ENCODE measurements around the gene FAF1.

GRCh38 chr1:50973255-50973654 is 13.2 kb upstream of the FAF1 start:
- TF ChIP-seq CTCF (conservative IDR thresholded peaks at IDR 0.05 in 1 of 2, IDR thresholded peaks at IDR 0.05 in 1 of 2; ENCODE audit: low read depth in 1 of 2, low read length in 2 of 2) (no peak), EZH2 (IDR thresholded peaks at IDR 0.05; ENCODE audit: low read length, missing control alignments) (no peak)
